HEK293 (cell line): Measurements from ENCODE around the gene TXNIP.

Source experiments
- CTCF ChIA-PET: fragments of 350-600 bp; formaldehyde crosslinking; extraction: SDS; loops from one replicate; lab custom pipeline; 2021; ENCODE audit warnings: antibody characterized with exemption; lab: Yijun Ruan, JAX
- POLR2A ChIA-PET: fragments of 300-600 bp; formaldehyde crosslinking; extraction: SDS; loops from one replicate; lab custom pipeline; 2020; ENCODE audit warnings: antibody characterized with exemption, inconsistent platforms; lab: Yijun Ruan, JAX
- H3K27ac ChIP-seq: fragments of 200-500 bp; sonication (Bioruptor generic); 2 replicates; pipeline ENCODE4 v1.5.1; 2014; ENCODE audit warnings: low read depth, low read length, control low read depth, inconsistent platforms; ENCODE audit errors: extremely low read depth
- H3K36me3 ChIP-seq, 2 experiments: fragments of 200-500 bp in 1 of 2; sonication (Bioruptor generic) in 1 of 2; 1 replicate in 1 of 2; 2 replicates in 1 of 2; pipeline ENCODE4 v1.5.1; 2014 to 2017; ENCODE audit warnings: inconsistent platforms in 2 of 2, low read length in 2 of 2; ENCODE audit not compliant: control insufficient read depth in 2 of 2, insufficient read depth in 1 of 2
- H3K4me1 ChIP-seq: fragments of 200-500 bp; sonication (Bioruptor generic); 2 replicates; pipeline ENCODE4 v1.5.1; 2014; ENCODE audit warnings: mild to moderate bottlenecking, low read length, inconsistent platforms; ENCODE audit not compliant: control insufficient read depth, insufficient read depth
- H3K4me3 ChIP-seq: 2 replicates; pipeline ENCODE4 v1.5.1; 2011; ENCODE audit warnings: low read depth, mild to moderate bottlenecking, control low read depth, low read length, moderate library complexity
- H3K9me3 ChIP-seq: fragments of 200-500 bp; sonication (Bioruptor generic); 2 replicates; pipeline ENCODE4 v1.5.1; 2014; ENCODE audit warnings: low read depth, low read length, inconsistent platforms; ENCODE audit not compliant: control insufficient read depth, insufficient read depth
- CTCF ChIP-seq: fragments of 450-650 bp; formaldehyde crosslinking; IDR thresholded peaks from 2 replicates; pipeline ENCODE4 v1.5.1; 2016; ENCODE audit warnings: missing biosample characterization, missing genetic modification characterization
- GLI2 ChIP-seq: fragments of 450-650 bp; formaldehyde crosslinking; IDR thresholded peaks from 2 replicates; pipeline ENCODE4; 2017; ENCODE audit warnings: missing biosample characterization, missing genetic modification characterization, low read depth, borderline replicate concordance
- GLIS1 ChIP-seq: fragments of 450-650 bp; formaldehyde crosslinking; IDR thresholded peaks from 2 replicates; pipeline ENCODE4 v1.5.1; 2016; ENCODE audit warnings: missing biosample characterization, missing genetic modification characterization
- PRDM4 ChIP-seq: fragments of 450-650 bp; formaldehyde crosslinking; IDR thresholded peaks from 2 replicates; pipeline ENCODE4 v1.5.1; 2017; ENCODE audit warnings: missing biosample characterization, missing genetic modification characterization
- SALL2 ChIP-seq: fragments of 450-650 bp; formaldehyde crosslinking; IDR thresholded peaks from 2 replicates; pipeline ENCODE4 v1.5.0; 2017; ENCODE audit warnings: missing biosample characterization, mild to moderate bottlenecking, missing genetic modification characterization, borderline replicate concordance
- SETDB1 ChIP-seq: IDR thresholded peaks from one replicate; pipeline ENCODE4 v1.6.1; 2017; ENCODE audit warnings: mild to moderate bottlenecking, low read length, moderate library complexity, mixed read lengths; ENCODE audit not compliant: insufficient read length
- TCF7L2 ChIP-seq: IDR thresholded peaks from 2 replicates; pipeline ENCODE4 v1.6.1; 2011; ENCODE audit warnings: low read depth, mild to moderate bottlenecking, inconsistent platforms, low read length, moderate library complexity, borderline replicate concordance
- ZBTB1 ChIP-seq: fragments of 450-650 bp; formaldehyde crosslinking; IDR thresholded peaks from 2 replicates; pipeline ENCODE4 v1.5.1; 2016; ENCODE audit warnings: missing biosample characterization, missing genetic modification characterization
- ZBTB10 ChIP-seq: fragments of 450-650 bp; formaldehyde crosslinking; IDR thresholded peaks from 2 replicates; pipeline ENCODE4 v1.5.1; 2016; ENCODE audit warnings: missing biosample characterization, missing genetic modification characterization
- ZNF114 ChIP-seq: fragments of 450-650 bp; formaldehyde crosslinking; IDR thresholded peaks from 2 replicates; pipeline ENCODE4 v1.5.0; 2017; ENCODE audit warnings: missing biosample characterization, missing genetic modification characterization
- ZNF121 ChIP-seq: fragments of 450-650 bp; formaldehyde crosslinking; IDR thresholded peaks from 2 replicates; pipeline ENCODE4 v1.5.1; 2016; ENCODE audit warnings: missing biosample characterization, missing genetic modification characterization
- ZNF138 ChIP-seq: fragments of 450-650 bp; formaldehyde crosslinking; IDR thresholded peaks from 2 replicates; pipeline ENCODE4 v1.5.1; 2016; ENCODE audit warnings: missing biosample characterization, missing genetic modification characterization, borderline replicate concordance
- ZNF174 ChIP-seq: fragments of 450-650 bp; formaldehyde crosslinking; IDR thresholded peaks from 2 replicates; pipeline ENCODE4 v1.5.0; 2017; ENCODE audit warnings: missing biosample characterization, mild to moderate bottlenecking, missing genetic modification characterization
- ZNF221 ChIP-seq: fragments of 450-650 bp; formaldehyde crosslinking; IDR thresholded peaks from 2 replicates; pipeline ENCODE4 v1.5.1; 2017; ENCODE audit warnings: missing biosample characterization, missing genetic modification characterization, borderline replicate concordance
- ZNF24 ChIP-seq: fragments of 450-650 bp; formaldehyde crosslinking; IDR thresholded peaks from 2 replicates; pipeline ENCODE4 v1.5.1; 2016; ENCODE audit warnings: missing biosample characterization, missing genetic modification characterization
- ZNF274 ChIP-seq, 2 experiments: fragments of 200-500 bp in 1 of 2; fragments of 450-650 bp in 1 of 2; sonication (Bioruptor generic) in 1 of 2; formaldehyde crosslinking in 1 of 2; IDR thresholded peaks; 2 replicates each; pipeline versions ENCODE4 v1.5.1 to v1.6.1; 2014 to 2016; ENCODE audit warnings: borderline replicate concordance in 1 of 2, inconsistent platforms in 1 of 2, low read length in 1 of 2, missing biosample characterization in 1 of 2, missing genetic modification characterization in 1 of 2
- ZNF280C ChIP-seq: fragments of 450-650 bp; formaldehyde crosslinking; IDR thresholded peaks from 2 replicates; pipeline ENCODE4 v1.5.1; 2016; ENCODE audit warnings: missing biosample characterization, missing genetic modification characterization
- ZNF366 ChIP-seq: fragments of 450-650 bp; formaldehyde crosslinking; conservative IDR thresholded peaks from 2 replicates; pipeline ENCODE4 v1.5.1; 2016; ENCODE audit warnings: missing biosample characterization, missing genetic modification characterization
- ZNF513 ChIP-seq: fragments of 450-650 bp; IDR thresholded peaks from 2 replicates; pipeline ENCODE4 v1.5.1; 2018; ENCODE audit warnings: missing biosample characterization, missing genetic modification characterization
- ZNF624 ChIP-seq: fragments of 450-650 bp; formaldehyde crosslinking; IDR thresholded peaks from 2 replicates; pipeline ENCODE4 v1.5.1; 2017; ENCODE audit warnings: missing biosample characterization, missing genetic modification characterization
- ZNF664 ChIP-seq: fragments of 450-650 bp; formaldehyde crosslinking; IDR thresholded peaks from 2 replicates; pipeline ENCODE4 v1.5.1; 2016; ENCODE audit warnings: missing biosample characterization, missing genetic modification characterization
- ZNF837 ChIP-seq: fragments of 450-650 bp; formaldehyde crosslinking; IDR thresholded peaks from 2 replicates; pipeline ENCODE4 v1.5.1; 2016; ENCODE audit warnings: missing biosample characterization, missing genetic modification characterization

The TXNIP gene

GRCh38 chr1:145987926-145988325 is 8.5 kb downstream of the TXNIP start:
- POLR2A ChIA-PET: interaction anchor here (0.8 kb wide), 1 partner anchor 8 kb away, joined by 3 read pairs; no protein-coding TSS in a partner anchor
- no peak overlapping the region for H3K27ac ChIP-seq
- TF ChIP-seq ZNF664 (tag by site-specific recombination) (no peak), ZNF121 (peak; percentile 71; the same call in 1 of the 2 replicates), TCF7L2 (no peak), ZNF24 (tag by site-specific recombination) (no peak)
- H3K4me1 ChIP-seq: no peaks in the 10 kb centered on the region
- no peaks in the 10 kb centered on the region for H3K9me3 ChIP-seq
- H3K4me3 ChIP-seq: no peak overlapping the region
- peaks cover 0 to 5% of the 10 kb centered on the region in 2 experiments; a peak in 1 of 3 replicates for H3K36me3 ChIP-seq
- CTCF ChIA-PET: interaction anchor here (0.5 to 1.0 kb wide), 3 partner anchors 19 to 45 kb away, joined by 3 to 5 read pairs (median 4); no protein-coding TSS in a partner anchor

GRCh38 chr1:145986551-145986950 is 9.8 kb downstream of the TXNIP start:
- Histone ChIP-seq H3K9me3 (no peaks in the 10 kb centered on the region), H3K36me3 (no peaks in the 10 kb centered on the region), H3K27ac (no peak overlapping the region), H3K4me3 (no peak overlapping the region), H3K4me1 (no peaks in the 10 kb centered on the region)
- POLR2A ChIA-PET: interaction anchor here (1.2 kb wide), 1 partner anchor 10 kb away, joined by 3 read pairs; the partner anchor contains the start of gene TXNIP
- CTCF ChIA-PET: interaction anchor here (0.6 to 1.2 kb wide), 2 partner anchors 21 to 51 kb away, joined by 4 read pairs; no protein-coding TSS in a partner anchor
- no peak for TF ChIP-seq GLIS1
- no peak for TF ChIP-seq SETDB1
- TF ChIP-seq PRDM4 (tag by site-specific recombination): no peak
- no peak for TF ChIP-seq ZNF624
- no peak for TF ChIP-seq ZNF114 (tag by site-specific recombination)
- TF ChIP-seq SALL2 (tag by site-specific recombination): no peak
- no peak for TF ChIP-seq ZNF138 (tag by site-specific recombination)
- no peak for TF ChIP-seq ZNF221 (tag by site-specific recombination)
- TF ChIP-seq ZNF174: no peak
- TF ChIP-seq ZBTB1 (tag by site-specific recombination): no peak
- TF ChIP-seq ZNF366: no peak
- no peak for TF ChIP-seq ZBTB10 (tag by site-specific recombination)
- no peak for TF ChIP-seq ZNF513 (tag by site-specific recombination)
- TF ChIP-seq CTCF (tag by site-specific recombination): no peak
- TF ChIP-seq ZNF280C (tag by site-specific recombination): no peak
- no peak for TF ChIP-seq GLI2
- TF ChIP-seq ZNF274 (IDR thresholded peaks at IDR 0.05; ENCODE audit: low read length): no peak
- no peak for TF ChIP-seq ZNF274 (tag by site-specific recombination; IDR thresholded peaks at IDR 0.05; ENCODE audit: borderline replicate concordance)
- no peak for TF ChIP-seq ZNF837 (tag by site-specific recombination)
